ENCODE results near the gene CUX1. TPM values are rescaled to one million over a fixed set of nuclear protein-coding genes. Genes with fewer than 3 reads are reported as not detected.
A peak's percentile ranks its signal among the peaks of the same experiment; 100 is the strongest.

The CUX1 gene
- total and polyA plus RNA-seq, 2 donors (not counting 1 experiment from before 2014, with no cell fraction given) = 10.8 to 86.5 TPM

DNA sequence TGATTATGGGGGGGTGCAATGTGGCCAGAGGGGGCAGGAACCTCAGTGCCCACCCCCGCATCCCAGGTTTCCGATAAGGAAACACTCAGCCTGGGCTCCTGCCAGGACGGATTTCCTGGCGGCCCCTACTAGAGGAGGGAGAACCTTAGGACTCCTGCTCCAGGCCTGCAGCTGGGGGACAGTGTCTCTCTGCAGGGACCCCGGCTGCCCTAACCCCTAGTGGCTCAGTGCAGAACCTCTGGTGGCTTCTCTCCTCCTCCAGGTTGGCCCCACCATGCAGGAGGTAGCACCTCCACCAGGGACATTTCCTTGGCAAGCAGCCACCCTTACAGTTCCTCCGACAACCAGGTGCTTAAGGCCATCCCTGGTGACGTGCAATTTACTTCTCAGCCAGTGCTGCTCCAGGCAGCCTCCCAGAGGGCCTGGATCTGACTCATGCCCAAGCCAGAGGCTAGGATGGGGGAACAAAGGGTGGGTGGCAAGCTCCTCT, 501.1 kb downstream of the CUX1 start:
- ChIA-PET CTCF (interaction anchor here (0.6 to 5.3 kb wide), 6 partner anchors 29 to 132 kb away, joined by 3 to 39 read pairs (median 4); partner anchors contain the start of gene SH2B2), POLR2A (interaction anchor here (2.9 kb wide), 1 partner anchor 11 kb away, joined by 7 read pairs; no protein-coding TSS in a partner anchor)
- Histone ChIP-seq H4K20me1 (ENCODE audit: control insufficient read depth, insufficient read depth, low read length, poor library complexity, severe bottlenecking) (peaks cover 14% of the 10 kb centered on the region), H3K36me3 (replicated peaks in 1 of 2; ENCODE audit: control extremely low read depth in 1 of 2, control insufficient read depth in 1 of 2, extremely low read depth in 1 of 2, insufficient read depth in 2 of 2, low read length in 1 of 2) (peaks cover 5 to 59% of the 10 kb centered on the region in 2 experiments), H3K79me2 (ENCODE audit: control insufficient read depth, insufficient read depth, low read length) (no peaks in the 10 kb centered on the region), H3K27ac (ENCODE audit: low read length in 2 of 2) (no peak overlapping the region), H3K4me2 (replicated peaks; ENCODE audit: low read depth, low read length, poor library complexity, severe bottlenecking) (no peak overlapping the region), H2AFZ (ENCODE audit: insufficient read depth, low read depth, low read length, poor library complexity, severe bottlenecking) (no peak overlapping the region), H3K4me1 (ENCODE audit: control insufficient read depth in 2 of 2, insufficient read depth in 2 of 2, low read length in 2 of 2) (peaks cover 7 to 8% of the 10 kb centered on the region in 2 donors), H3K9ac (ENCODE audit: low read length) (no peak overlapping the region), H3K4me3 (ENCODE audit: control extremely low read depth in 1 of 5, extremely low read depth in 1 of 5, insufficient read depth in 1 of 5, low read depth in 2 of 5, low read length in 4 of 5) (no peak overlapping the region), H3K9me3 (ENCODE audit: control extremely low read depth in 1 of 3, control insufficient read depth in 2 of 3, insufficient read depth in 1 of 3, low read length in 2 of 3) (no peaks in the 10 kb centered on the region), H3K27me3 (replicated peaks in 1 of 4; ENCODE audit: control extremely low read depth in 1 of 4, control insufficient read depth in 3 of 4, insufficient read depth in 4 of 4, low read length in 3 of 4) (no peaks in the 10 kb centered on the region)
- DNase-seq (no peak), ATAC-seq (ENCODE audit: low read depth) (no peak)
- WGBS (ENCODE audit: insufficient coverage) = 95% methylated on average over 5 of the region's 7 CpGs
- Mint-ChIP-seq H3K27ac (no peak overlapping the region), H3K27me3 (no peaks in the 10 kb centered on the region), H3K4me1 (peaks cover 31% of the 10 kb centered on the region), H3K4me3 (no peak overlapping the region), H3K9me3 (ENCODE audit: insufficient read depth) (no peaks in the 10 kb centered on the region)
- intact Hi-C loops (cut with micrococcal nuclease) = no loop called here
- TF ChIP-seq EZH2 (IDR thresholded peaks at IDR 0.05; ENCODE audit: borderline replicate concordance, insufficient read depth, low read depth, low read length, poor library complexity, severe bottlenecking) = no peak
- TF ChIP-seq, protein P1, sequence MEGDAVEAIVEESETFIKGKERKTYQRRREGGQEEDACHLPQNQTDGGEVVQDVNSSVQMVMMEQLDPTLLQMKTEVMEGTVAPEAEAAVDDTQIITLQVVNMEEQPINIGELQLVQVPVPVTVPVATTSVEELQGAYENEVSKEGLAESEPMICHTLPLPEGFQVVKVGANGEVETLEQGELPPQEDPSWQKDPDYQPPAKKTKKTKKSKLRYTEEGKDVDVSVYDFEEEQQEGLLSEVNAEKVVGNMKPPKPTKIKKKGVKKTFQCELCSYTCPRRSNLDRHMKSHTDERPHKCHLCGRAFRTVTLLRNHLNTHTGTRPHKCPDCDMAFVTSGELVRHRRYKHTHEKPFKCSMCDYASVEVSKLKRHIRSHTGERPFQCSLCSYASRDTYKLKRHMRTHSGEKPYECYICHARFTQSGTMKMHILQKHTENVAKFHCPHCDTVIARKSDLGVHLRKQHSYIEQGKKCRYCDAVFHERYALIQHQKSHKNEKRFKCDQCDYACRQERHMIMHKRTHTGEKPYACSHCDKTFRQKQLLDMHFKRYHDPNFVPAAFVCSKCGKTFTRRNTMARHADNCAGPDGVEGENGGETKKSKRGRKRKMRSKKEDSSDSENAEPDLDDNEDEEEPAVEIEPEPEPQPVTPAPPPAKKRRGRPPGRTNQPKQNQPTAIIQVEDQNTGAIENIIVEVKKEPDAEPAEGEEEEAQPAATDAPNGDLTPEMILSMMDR (IDR thresholded peaks at IDR 0.05) = no peak

GRCh38 chr7:102319671-102320070, 502.2 kb downstream of the CUX1 start:
- Histone ChIP-seq H3K36me3 (replicated peaks in 1 of 2; ENCODE audit: control extremely low read depth in 1 of 2, control insufficient read depth in 1 of 2, extremely low read depth in 1 of 2, insufficient read depth in 2 of 2, low read length in 1 of 2) (peaks cover 3 to 51% of the 10 kb centered on the region in 2 experiments), H3K27me3 (replicated peaks in 1 of 4; ENCODE audit: control extremely low read depth in 1 of 4, control insufficient read depth in 3 of 4, insufficient read depth in 4 of 4, low read length in 3 of 4) (no peaks in the 10 kb centered on the region), H3K79me2 (ENCODE audit: control insufficient read depth, insufficient read depth, low read length) (no peaks in the 10 kb centered on the region), H4K20me1 (ENCODE audit: control insufficient read depth, insufficient read depth, low read length, poor library complexity, severe bottlenecking) (peaks cover 14% of the 10 kb centered on the region), H3K4me1 (ENCODE audit: control insufficient read depth in 2 of 2, insufficient read depth in 2 of 2, low read length in 2 of 2) (peaks cover 7 to 8% of the 10 kb centered on the region in 2 donors), H3K9me3 (ENCODE audit: control extremely low read depth in 1 of 3, control insufficient read depth in 2 of 3, insufficient read depth in 1 of 3, low read length in 2 of 3) (no peaks in the 10 kb centered on the region), H3K9ac (ENCODE audit: low read length) (no peak overlapping the region), H3K27ac (ENCODE audit: low read length in 2 of 2) (no peak overlapping the region), H2AFZ (ENCODE audit: insufficient read depth, low read depth, low read length, poor library complexity, severe bottlenecking) (no peak overlapping the region), H3K4me2 (replicated peaks; ENCODE audit: low read depth, low read length, poor library complexity, severe bottlenecking) (no peak overlapping the region), H3K4me3 (ENCODE audit: control extremely low read depth in 1 of 5, extremely low read depth in 1 of 5, insufficient read depth in 1 of 5, low read depth in 2 of 5, low read length in 4 of 5) (no peak overlapping the region)
- POLR2A ChIA-PET = interaction anchor here (0.9 to 2.9 kb wide), 2 partner anchors 12 to 40 kb away, joined by 3 to 7 read pairs; no protein-coding TSS in a partner anchor
- TF ChIP-seq, protein P1 (IDR thresholded peaks at IDR 0.05) = no peak
- TF ChIP-seq EZH2 (IDR thresholded peaks at IDR 0.05; ENCODE audit: borderline replicate concordance, insufficient read depth, low read depth, low read length, poor library complexity, severe bottlenecking) = no peak
- no peaks in the 10 kb centered on the region for H3K27me3 Mint-ChIP-seq
- no peak for ATAC-seq (ENCODE audit: low read depth)
- intact Hi-C loops (cut with micrococcal nuclease) = no loop called here
- 98% methylated on average over 3 of the region's 3 CpGs for WGBS (ENCODE audit: insufficient coverage)
- CTCF ChIA-PET = interaction anchor here (3.1 to 5.3 kb wide), 2 partner anchors 32 to 40 kb away, joined by 21 to 39 read pairs; partner anchors contain the start of gene SH2B2
- H3K9me3 Mint-ChIP-seq (ENCODE audit: insufficient read depth) = no peaks in the 10 kb centered on the region
- DNase-seq = no peak
- H3K27ac Mint-ChIP-seq = peak overlapping the region; percentile 50
- no peak overlapping the region for H3K4me3 Mint-ChIP-seq
- peaks cover 31% of the 10 kb centered on the region for H3K4me1 Mint-ChIP-seq
